Neural cell (in vitro differentiated cells): ENCODE measurements around the gene MINDY4.

ENCODE experiments used
- CTCF ChIP-seq: fragments of 450-650 bp; IDR thresholded peaks from 2 replicates; pipeline ENCODE4 v1.5.1; 2014; ENCODE audit warnings: antibody characterized with exemption, mild to moderate bottlenecking, moderate library complexity; ENCODE audit not compliant: poor library complexity, severe bottlenecking
- EP300 ChIP-seq: fragments of 450-650 bp; conservative IDR thresholded peaks from 2 replicates; pipeline ENCODE4 v1.6.1; 2014; ENCODE audit warnings: antibody characterized with exemption, mild to moderate bottlenecking, moderate library complexity; ENCODE audit not compliant: poor library complexity, severe bottlenecking
- EZH2 ChIP-seq: fragments of 200-600, 300-800 bp; shearing (Covaris generic), sonication (generic); IDR thresholded peaks from 2 replicates; pipeline ENCODE4 v1.6.1; 2014; ENCODE audit warnings: antibody characterized with exemption, low read length, borderline replicate concordance, mild to moderate bottlenecking; ENCODE audit not compliant: insufficient read depth, poor library complexity, severe bottlenecking
- MXI1 ChIP-seq: fragments of 450-650 bp; conservative IDR thresholded peaks from 2 replicates; pipeline ENCODE4 v1.6.1; 2014; ENCODE audit warnings: antibody characterized with exemption, mild to moderate bottlenecking; ENCODE audit not compliant: poor library complexity, severe bottlenecking
- POLR2AphosphoS5 ChIP-seq: IDR thresholded peaks from 2 replicates; pipeline ENCODE4 v1.6.1; 2012
- RAD21 ChIP-seq: fragments of 450-650 bp; conservative IDR thresholded peaks from 2 replicates; pipeline ENCODE4 v1.6.1; 2014; ENCODE audit warnings: antibody characterized with exemption, mild to moderate bottlenecking, moderate library complexity
- REST ChIP-seq: IDR thresholded peaks from 2 replicates; pipeline ENCODE4 v1.6.1; 2012; ENCODE audit warnings: borderline replicate concordance
- TAF1 ChIP-seq: IDR thresholded peaks from 2 replicates; pipeline ENCODE4 v1.6.1; 2012; ENCODE audit warnings: low read depth

GRCh38 chr7:30727061-30727945 is 43.9 kb upstream of the MINDY4 start:
- TF ChIP-seq CTCF (no peak), EP300 (no peak), EZH2 (no peak), RAD21 (no peak), REST (no peak), TAF1 (no peak), POLR2AphosphoS5 (no peak), MXI1 (no peak)
